IMR-90 (cell line): ENCODE data around the gene MGRN1. TPM values are rescaled to one million over a fixed set of nuclear protein-coding genes. Genes with fewer than 3 reads are reported as not detected.

Experiments
- ATAC-seq: fragments of 200-7000 bp; cut with Tn5 transposase; 2 replicates; pipeline ENCODE4 v1.9.1; 2020; ENCODE audit warnings: low read depth, mild to moderate bottlenecking, moderate library complexity
- BruUV-seq: library from RNA; stranded (reverse); fragments of 400-500 nt; replicated peaks from 2 replicates; lab custom pipeline; 2021; lab: Mats Ljungman, UMichigan
- CTCF ChIA-PET: fragments of 300-600 bp; formaldehyde crosslinking; extraction: SDS; loops from one replicate; lab custom pipeline; 2021; ENCODE audit warnings: antibody characterized with exemption; lab: Yijun Ruan, JAX
- POLR2A ChIA-PET: fragments of 300-600 bp; sonication (Branson Sonifier 250); formaldehyde crosslinking; loops from one replicate; lab custom pipeline; 2022; ENCODE audit warnings: antibody characterized with exemption; ENCODE audit not compliant: unreplicated experiment; lab: Charles Lee
- DNase-seq: peaks from one replicate; pipeline ENCODE4 v3.0.0; 2013
- H2AFZ ChIP-seq: replicated peaks from 2 replicates; pipeline ENCODE3; 2013; ENCODE audit warnings: low read length, mild to moderate bottlenecking; ENCODE audit not compliant: poor library complexity
- H2AK5ac ChIP-seq: 2 replicates; pipeline ENCODE4 v1.6.1; 2013; ENCODE audit warnings: low read depth, low read length, inconsistent platforms
- H2AK9ac ChIP-seq: replicated peaks from 2 replicates; pipeline ENCODE3; 2013; ENCODE audit warnings: mild to moderate bottlenecking, low read depth, low read length, moderate library complexity; ENCODE audit not compliant: poor library complexity
- H2BK120ac ChIP-seq: 2 replicates; pipeline ENCODE4 v1.6.1; 2013; ENCODE audit warnings: low read depth, low read length, inconsistent platforms
- H2BK15ac ChIP-seq: 3 replicates; pipeline ENCODE4 v1.6.1; 2013; ENCODE audit warnings: low read depth, low read length, inconsistent platforms
- H2BK20ac ChIP-seq: 2 replicates; pipeline ENCODE4 v1.6.1; 2013; ENCODE audit warnings: low read depth, mild to moderate bottlenecking, inconsistent platforms, low read length, moderate library complexity
- H2BK5ac ChIP-seq: 2 replicates; pipeline ENCODE4 v1.6.1; 2013; ENCODE audit warnings: mild to moderate bottlenecking, low read depth, low read length, inconsistent platforms; ENCODE audit not compliant: poor library complexity, severe bottlenecking
- H3K14ac ChIP-seq: replicated peaks from 2 replicates; pipeline ENCODE4 v1.6.1; 2013; ENCODE audit warnings: low read depth, low read length, inconsistent platforms
- H3K18ac ChIP-seq: 2 replicates; pipeline ENCODE4 v1.6.1; 2013; ENCODE audit warnings: low read depth, low read length, control low read depth
- H3K23ac ChIP-seq: 2 replicates; pipeline ENCODE4 v1.6.1; 2013; ENCODE audit warnings: low read depth, low read length, inconsistent platforms
- H3K27ac ChIP-seq: 2 replicates; pipeline ENCODE4 v1.5.1; 2013; ENCODE audit warnings: mild to moderate bottlenecking, control low read depth, low read length; ENCODE audit not compliant: insufficient read depth
- H3K27me3 ChIP-seq: 2 replicates; pipeline ENCODE4 v1.6.1; 2013; ENCODE audit warnings: low read length; ENCODE audit not compliant: control insufficient read depth, insufficient read depth
- H3K36me3 ChIP-seq: 2 replicates; pipeline ENCODE4 v1.6.1; 2013; ENCODE audit warnings: low read length, mixed read lengths; ENCODE audit not compliant: control insufficient read depth, insufficient read depth
- H3K4ac ChIP-seq: 2 replicates; pipeline ENCODE4 v1.6.1; 2013; ENCODE audit warnings: low read depth, low read length, inconsistent platforms
- H3K4me1 ChIP-seq: 2 replicates; pipeline ENCODE4 v1.6.1; 2013; ENCODE audit warnings: low read length, mixed read lengths; ENCODE audit not compliant: control insufficient read depth, insufficient read depth
- H3K4me2 ChIP-seq: 2 replicates; pipeline ENCODE4 v1.6.1; 2013; ENCODE audit warnings: low read depth, mild to moderate bottlenecking, control low read depth, low read length, moderate library complexity
- H3K4me3 ChIP-seq: 2 replicates; pipeline ENCODE4 v1.5.1; 2013; ENCODE audit warnings: low read depth, mild to moderate bottlenecking, control low read depth, low read length, moderate library complexity; ENCODE audit not compliant: insufficient read depth
- H3K56ac ChIP-seq: 2 replicates; pipeline ENCODE4 v1.6.1; 2013; ENCODE audit warnings: low read length, inconsistent platforms; ENCODE audit not compliant: insufficient read depth; ENCODE audit errors: extremely low read depth
- H3K79me1 ChIP-seq, 2 experiments: 2 replicates each; pipeline ENCODE4 v1.6.1; 2013; ENCODE audit warnings: low read length in 2 of 2, inconsistent platforms in 1 of 2, low read depth in 1 of 2
- H3K9ac ChIP-seq: 2 replicates; pipeline ENCODE4 v1.6.1; 2013; ENCODE audit warnings: low read depth, low read length, control low read depth
- H3K9me1 ChIP-seq: 2 replicates; pipeline ENCODE4 v1.6.1; 2013; ENCODE audit warnings: low read length, inconsistent platforms; ENCODE audit not compliant: insufficient read depth
- H3K9me3 ChIP-seq: 2 replicates; pipeline ENCODE4 v1.6.1; 2013; ENCODE audit warnings: low read length; ENCODE audit not compliant: control insufficient read depth, insufficient read depth
- H4K20me1 ChIP-seq: 2 replicates; pipeline ENCODE4 v1.6.1; 2013; ENCODE audit warnings: low read length, inconsistent platforms; ENCODE audit not compliant: insufficient read depth
- H4K5ac ChIP-seq: 2 replicates; pipeline ENCODE4 v1.6.1; 2013; ENCODE audit warnings: mild to moderate bottlenecking, low read depth, low read length, control low read depth
- H4K8ac ChIP-seq, 2 experiments: 2 replicates each; pipeline ENCODE4 v1.6.1; 2013; ENCODE audit warnings: low read depth in 2 of 2, low read length in 2 of 2, control low read depth in 1 of 2, inconsistent platforms in 1 of 2
- H4K91ac ChIP-seq: 2 replicates; pipeline ENCODE4 v1.6.1; 2013; ENCODE audit warnings: low read depth, low read length, inconsistent platforms; ENCODE audit not compliant: insufficient read depth
- CEBPB ChIP-seq: IDR thresholded peaks from 2 replicates; pipeline ENCODE4 v1.6.1; 2012; ENCODE audit warnings: low read depth, low read length, improper control_type of control experiment
- ELK1 ChIP-seq: fragments of 150-350 bp; IDR thresholded peaks from 2 replicates; pipeline ENCODE4 v1.6.1; 2016; ENCODE audit warnings: low read depth, mild to moderate bottlenecking, low read length, moderate library complexity, borderline replicate concordance
- FOS ChIP-seq: fragments of 150-350 bp; IDR thresholded peaks from 2 replicates; pipeline ENCODE4 v1.6.1; 2016; ENCODE audit warnings: low read depth, low read length
- MXI1 ChIP-seq: IDR thresholded peaks from 2 replicates; pipeline ENCODE4 v1.6.1; 2012; ENCODE audit warnings: low read depth, mild to moderate bottlenecking, low read length, moderate library complexity, borderline replicate concordance
- NFE2L2 ChIP-seq: fragments of 150-350 bp; IDR thresholded peaks from 2 replicates; pipeline ENCODE4 v1.6.1; 2016; ENCODE audit warnings: low read depth, mild to moderate bottlenecking, low read length
- RCOR1 ChIP-seq: IDR thresholded peaks from 2 replicates; pipeline ENCODE4 v1.6.1; 2012; ENCODE audit warnings: mild to moderate bottlenecking, low read length, improper control_type of control experiment; ENCODE audit not compliant: insufficient replicate concordance
- WGBS, 2 experiments: methylation state at CpG; one replicate each; pipeline versions ENCODE4 v1.1.5 to v1.1.7; 2013; ENCODE audit warnings: missing lambda C conversion rate in 2 of 2; ENCODE audit not compliant: insufficient read length in 1 of 2; ENCODE audit errors: extremely low coverage in 2 of 2; 5-methylcytosine and 5-hydroxymethylcytosine counted together
- dilution Hi-C: fragments of 300-500 bp; cut with HindIII; formaldehyde crosslinking; loops from one replicate; pipeline ENCODE4 v1.14.3; 2018; ENCODE audit warnings: low sequenced_read_pairs; ENCODE audit not compliant: unreplicated experiment
- in situ Hi-C: fragments of 300-500 bp; cut with MboI; formaldehyde crosslinking; loops from 3 replicates; pipeline ENCODE4 v1.14.3; 2019; ENCODE audit warnings: low sequenced_read_pairs, inconsistent platforms, mixed read lengths
- intact Hi-C: fragments of 100-400 bp; cut with micrococcal nuclease; formaldehyde crosslinking; loops from 2 replicates; pipeline ENCODE4 v1.10.0; 2022
- polyA plus RNA-seq, 3 experiments: library from polyadenylated mRNA; depleted of rRNA; stranded (reverse); fragments of >200 nt; gene quantifications; 2 replicates each; pipeline ENCODE4 v1.2.3, GENCODE V29; 2012; ENCODE audit warnings: low replicate concordance in 1 of 3
- total RNA-seq: library from RNA; depleted of rRNA; stranded (reverse); fragments of >200 nt; gene quantifications from 2 replicates; pipeline ENCODE4 v1.2.3, GENCODE V29; 2012

Gene MGRN1
- total and polyA plus RNA-seq, 2 of the 4 experiments (the other 2 are of a cell fraction), result 11.7 to 32.7 TPM

GRCh38 chr16:4675864-4676786, 51.5 kb downstream of the MGRN1 start:
- no TSS peak for BruUV-seq
- TF ChIP-seq CEBPB (no peak), NFE2L2 (no peak), MXI1 (no peak), ELK1 (no peak), FOS (no peak), RCOR1 (no peak)
- Histone ChIP-seq H4K8ac (no peak overlapping the region), H4K5ac (no peak overlapping the region), H3K14ac (no peak overlapping the region), H2AK5ac (no peak overlapping the region), H2AFZ (peak overlapping the region; percentile 11), H3K27ac (no peak overlapping the region), H2BK15ac (no peak overlapping the region), H3K9me1 (no peaks in the 10 kb centered on the region), H3K23ac (no peak overlapping the region), H2BK5ac (no peak overlapping the region), H3K9ac (no peak overlapping the region), H4K91ac (no peak overlapping the region), H2BK120ac (no peak overlapping the region), H3K36me3 (peaks cover 51% of the 10 kb centered on the region), H2AK9ac (peak overlapping the region; percentile 65), H3K4me2 (no peak overlapping the region), H3K56ac (no peak overlapping the region), H3K4ac (no peak overlapping the region), H3K9me3 (no peaks in the 10 kb centered on the region), H3K18ac (no peak overlapping the region), H4K20me1 (no peaks in the 10 kb centered on the region), H3K27me3 (no peaks in the 10 kb centered on the region), H2BK20ac (no peak overlapping the region), H3K4me3 (no peak overlapping the region), H3K79me1 (peaks cover 6 to 25% of the 10 kb centered on the region in 2 experiments; a peak in 2 of 4 replicates), H3K4me1 (peaks cover 2% of the 10 kb centered on the region; the same call in 1 of the 2 replicates)
- intact Hi-C loops, result no loop called here
- dilution Hi-C loops, result no loop called here
- ChIA-PET POLR2A (no interaction called here), CTCF (no interaction called here)
- WGBS, 2 experiments, result 94% methylated on average over 7 of the region's 23 CpGs; no CpG with 5 or more reads in 1 of the 2 experiments
- DNase-seq (no peak), ATAC-seq (no peak)
- in situ Hi-C loops, result no loop called here
